ENCODE results near the gene PDCD2L. TPM values are rescaled to one million over a fixed set of nuclear protein-coding genes. Genes with fewer than 3 reads are reported as not detected.

The PDCD2L gene
- total RNA-seq, 1 experiment from 2014 or later: 43.3 TPM

- no peak for TF ChIP-seq CTCF (conservative IDR thresholded peaks at IDR 0.05)
- H3K27ac ChIP-seq (ENCODE audit: insufficient read length, low read depth, low read length): no peak overlapping the region
- H3K4ac ChIP-seq (ENCODE audit: low read depth, low read length): no peak overlapping the region
- Mint-ChIP-seq H3K4me1 (peaks cover 2 to 3% of the 10 kb centered on the region in 2 experiments; a peak in 3 of 4 replicates), H3K36me3 (ENCODE audit: insufficient read depth in 1 of 3, low read depth in 3 of 3) (peaks cover 23 to 67% (median 53%) of the 10 kb centered on the region in 3 experiments; a peak in 6 of 7 replicates), H3K4me3 (peak overlapping the region in 1 of 2 experiments; percentile 32; a peak in 1 of 5 replicates), H3K9me3 (no peaks in the 10 kb centered on the region), H3K27me3 (ENCODE audit: low read depth) (no peaks in the 10 kb centered on the region; the same call in 1 of the 2 replicates), H3K27ac (peak overlapping the region in 2 of 3 experiments; percentile 22 to 71; a peak in 2 of 7 replicates)
- H3K23me2 ChIP-seq (ENCODE audit: insufficient read length, low read depth, low read length, poor library complexity, severe bottlenecking): no peaks in the 10 kb centered on the region
- H4K20me1 ChIP-seq (ENCODE audit: control insufficient read depth, insufficient read depth, insufficient read length): no peaks in the 10 kb centered on the region
- DNase-seq: no peak
- H3K9me3 ChIP-seq (ENCODE audit: control insufficient read depth, low read depth, low read length): no peaks in the 10 kb centered on the region
- no peaks in the 10 kb centered on the region for H3K4me1 ChIP-seq (ENCODE audit: insufficient read depth, low read length)
- H3K27me3 ChIP-seq (ENCODE audit: insufficient read depth, low read length): no peaks in the 10 kb centered on the region; the same call in 1 of the 2 replicates
- no peak overlapping the region for H4K91ac ChIP-seq (ENCODE audit: insufficient read length, low read depth, low read length)
- no peak overlapping the region for H3K23ac ChIP-seq (ENCODE audit: insufficient read length, low read depth, low read length)
- no peak overlapping the region for H3K9ac ChIP-seq (ENCODE audit: extremely low read depth, insufficient read length, low read length)
- no peak overlapping the region for H4K5ac ChIP-seq (ENCODE audit: insufficient read length, low read depth, low read length)
- no peaks in the 10 kb centered on the region for H3K79me1 ChIP-seq (ENCODE audit: insufficient read depth, low read depth, low read length, poor library complexity, severe bottlenecking)
- H3K18ac ChIP-seq (ENCODE audit: insufficient read length, low read depth, low read length): no peak overlapping the region
- H3K4me2 ChIP-seq (ENCODE audit: insufficient read depth, insufficient read length, low read length): no peak overlapping the region
- H2BK20ac ChIP-seq (ENCODE audit: low read depth, low read length, poor library complexity, severe bottlenecking): no peak overlapping the region
- H2BK120ac ChIP-seq (ENCODE audit: low read depth, low read length, poor library complexity, severe bottlenecking): no peak overlapping the region
- H4K8ac ChIP-seq (replicated peaks; ENCODE audit: insufficient read length, low read depth, low read length): no peak overlapping the region
- H3K56ac ChIP-seq (ENCODE audit: insufficient read length, low read depth, low read length): no peak overlapping the region
- no peak overlapping the region for H2BK12ac ChIP-seq (ENCODE audit: insufficient read length, low read depth, low read length)
- H2BK5ac ChIP-seq (ENCODE audit: insufficient read length, low read length): no peak overlapping the region
- no peak overlapping the region; the same call in 1 of the 2 replicates for H2BK15ac ChIP-seq (ENCODE audit: low read depth, low read length)
- no peak overlapping the region for H3K14ac ChIP-seq (ENCODE audit: insufficient read depth, low read length)
- no peak overlapping the region for H2AK5ac ChIP-seq (ENCODE audit: insufficient read length, low read length)
- no CpG with 5 or more reads among the region's 8 CpGs for WGBS (ENCODE audit: extremely low coverage, insufficient read length, low lambda C conversion rate)
- H2AFZ ChIP-seq (ENCODE audit: low read length): no peak overlapping the region
- H3T11ph ChIP-seq (ENCODE audit: low read length): no peak overlapping the region
- no peaks in the 10 kb centered on the region for H3K79me2 ChIP-seq (ENCODE audit: insufficient read depth, low read length)
Measured at GRCh38 chr19:34471906-34472700, 67.9 kb downstream of the PDCD2L start.
